Stimulated activated CD8-positive, alpha-beta memory T cell treated with anti-CD3 and anti-CD28 coated beads, Interleukin-7, amount 100 ng/mL, for 1 hour (primary cell): Measurements from ENCODE around the gene WHRN.

ENCODE experiments used
- DNase-seq, 2 donors: peaks; one replicate each; pipeline ENCODE4 v3.0.0-alpha.2; 2020; ENCODE audit warnings: low read depth in 2 of 2

Gene WHRN

DNA sequence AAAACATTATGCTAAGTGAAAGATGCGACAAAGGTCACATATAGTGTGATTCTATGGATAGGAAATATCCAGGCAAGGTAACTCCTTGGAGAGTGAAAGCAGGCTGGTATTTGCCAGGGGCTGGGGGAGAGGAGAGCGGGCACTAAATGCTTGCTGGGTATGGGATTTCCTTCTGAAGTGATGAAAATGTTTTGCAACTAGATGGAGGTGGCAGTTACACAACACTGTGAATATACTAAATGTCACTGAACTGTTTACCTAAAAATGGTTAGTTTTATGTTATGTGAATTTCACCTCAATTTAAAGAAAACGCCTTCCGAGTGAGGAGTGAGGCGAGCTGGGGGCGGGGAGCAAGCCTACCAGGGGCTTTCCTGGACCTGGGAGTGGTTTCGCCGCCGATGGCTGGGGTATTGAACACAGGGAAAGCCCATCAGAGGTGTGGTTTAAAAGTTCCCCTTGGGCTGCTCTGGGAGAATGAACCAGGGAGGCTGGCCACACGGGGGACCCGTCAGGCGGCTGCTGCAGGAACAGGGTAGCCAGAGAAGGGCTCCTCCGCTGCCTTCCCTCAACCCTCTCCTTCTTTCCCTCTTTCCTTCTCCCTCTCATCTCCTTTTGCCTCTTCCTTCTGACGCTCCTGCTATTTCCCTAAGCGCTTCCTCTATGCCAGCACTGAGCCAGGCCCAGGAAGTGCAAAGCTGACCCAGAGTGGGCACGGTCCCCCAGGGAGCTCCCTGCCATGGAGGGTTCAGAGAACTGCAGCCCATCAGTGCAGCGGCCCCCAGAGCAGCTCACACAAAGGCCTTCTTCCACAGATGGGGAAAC is 122.4 kb downstream of the WHRN start:
- DNase-seq, result peak in 1 of 2 donors; percentile 40

- no peak for DNase-seq
These were observed 126.4 kb downstream of the WHRN start for GRCh38 chr9:114378883-114379282.

GRCh38 chr9:114378016-114378415 is 127.3 kb downstream of the WHRN start:
- DNase-seq, result no peak

- no peak for DNase-seq
These were observed 128.5 kb downstream of the WHRN start for GRCh38 chr9:114376586-114377445.

DNA sequence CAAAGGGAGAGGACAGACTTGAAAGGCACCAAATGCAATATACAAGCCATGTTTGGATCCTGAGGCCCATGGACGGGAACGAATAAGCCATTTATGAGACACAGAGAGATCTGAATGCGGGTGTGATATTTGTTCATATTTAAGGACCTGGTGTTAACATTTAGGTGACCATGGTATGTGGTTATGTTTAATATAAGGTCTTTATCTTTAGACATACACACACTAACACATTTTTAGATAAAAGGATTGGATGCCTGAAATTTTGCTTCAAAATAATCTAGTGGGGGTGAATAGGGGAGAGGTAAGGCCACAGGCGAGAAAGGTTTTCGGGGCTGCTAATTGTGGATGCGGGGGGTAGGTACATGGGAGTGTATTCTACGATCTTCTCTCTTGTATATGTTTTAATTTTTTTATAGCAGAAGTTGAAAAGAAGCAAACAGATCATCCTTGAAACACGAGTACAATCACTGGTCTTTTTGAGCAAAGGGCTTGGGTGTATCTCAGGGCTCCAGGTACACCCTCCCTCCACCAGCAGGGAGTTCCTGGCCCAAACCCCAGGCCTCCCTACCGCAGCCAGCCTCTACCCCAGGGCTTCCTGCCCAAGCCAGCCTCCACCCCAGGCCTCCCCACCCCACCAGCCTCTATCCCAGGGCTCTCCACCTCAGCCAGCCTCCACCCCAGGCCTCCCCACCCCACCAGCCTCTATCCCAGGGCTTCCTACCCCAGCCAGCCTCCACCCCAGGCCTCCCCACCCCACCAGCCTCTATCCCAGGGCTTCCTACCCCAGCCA is 129.7 kb downstream of the WHRN start:
- no peak for DNase-seq

DNA sequence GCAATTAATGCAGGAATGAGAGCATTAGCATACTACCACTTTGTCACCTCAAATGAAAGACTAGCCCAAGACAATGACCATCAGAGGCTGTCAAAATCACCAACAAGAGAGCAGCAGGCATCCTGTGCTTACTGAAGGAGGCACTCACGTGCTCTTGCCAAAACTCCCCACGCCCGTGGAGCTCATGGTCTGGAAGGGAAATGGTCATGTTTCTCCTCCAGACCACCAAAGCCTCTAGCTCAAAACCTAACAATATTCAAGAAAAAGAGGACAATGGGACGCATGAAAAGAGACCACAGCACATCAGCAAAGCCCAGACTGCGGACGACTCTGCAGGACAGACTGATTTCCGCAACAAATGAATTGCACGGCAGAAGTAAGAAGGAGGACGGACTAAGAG is 130.3 kb downstream of the WHRN start:
- no peak for DNase-seq

GRCh38 chr9:114373960-114374730 is 131.1 kb downstream of the WHRN start:
- DNase-seq, result no peak

DNA sequence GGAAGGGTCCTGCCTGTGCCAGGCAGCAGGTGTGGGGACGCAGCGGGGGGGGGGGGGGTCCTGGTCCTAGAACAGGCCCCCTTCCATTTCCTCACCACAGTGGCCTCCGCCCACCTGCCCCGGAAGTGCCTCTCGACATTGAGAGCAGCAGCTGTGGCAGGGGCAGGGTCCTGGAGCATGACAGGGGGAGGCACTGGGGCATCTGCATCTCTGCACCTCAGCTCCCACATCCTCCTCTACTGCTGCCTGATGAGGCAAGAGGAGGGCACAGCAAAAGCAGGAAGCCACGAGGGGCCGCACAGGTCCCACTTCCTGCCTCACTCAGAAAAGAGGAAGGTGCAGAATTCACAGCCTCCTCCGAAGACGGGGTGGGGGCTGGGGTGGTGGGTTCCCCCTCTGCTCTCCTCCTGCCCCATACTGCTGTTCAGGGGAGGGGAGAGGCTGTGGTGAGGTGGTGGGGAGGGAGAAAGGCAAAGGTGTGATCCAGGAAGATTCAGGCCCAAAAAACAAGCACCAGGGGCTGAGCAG is 132.3 kb downstream of the WHRN start:
- DNase-seq, result peak; percentile 62

DNA sequence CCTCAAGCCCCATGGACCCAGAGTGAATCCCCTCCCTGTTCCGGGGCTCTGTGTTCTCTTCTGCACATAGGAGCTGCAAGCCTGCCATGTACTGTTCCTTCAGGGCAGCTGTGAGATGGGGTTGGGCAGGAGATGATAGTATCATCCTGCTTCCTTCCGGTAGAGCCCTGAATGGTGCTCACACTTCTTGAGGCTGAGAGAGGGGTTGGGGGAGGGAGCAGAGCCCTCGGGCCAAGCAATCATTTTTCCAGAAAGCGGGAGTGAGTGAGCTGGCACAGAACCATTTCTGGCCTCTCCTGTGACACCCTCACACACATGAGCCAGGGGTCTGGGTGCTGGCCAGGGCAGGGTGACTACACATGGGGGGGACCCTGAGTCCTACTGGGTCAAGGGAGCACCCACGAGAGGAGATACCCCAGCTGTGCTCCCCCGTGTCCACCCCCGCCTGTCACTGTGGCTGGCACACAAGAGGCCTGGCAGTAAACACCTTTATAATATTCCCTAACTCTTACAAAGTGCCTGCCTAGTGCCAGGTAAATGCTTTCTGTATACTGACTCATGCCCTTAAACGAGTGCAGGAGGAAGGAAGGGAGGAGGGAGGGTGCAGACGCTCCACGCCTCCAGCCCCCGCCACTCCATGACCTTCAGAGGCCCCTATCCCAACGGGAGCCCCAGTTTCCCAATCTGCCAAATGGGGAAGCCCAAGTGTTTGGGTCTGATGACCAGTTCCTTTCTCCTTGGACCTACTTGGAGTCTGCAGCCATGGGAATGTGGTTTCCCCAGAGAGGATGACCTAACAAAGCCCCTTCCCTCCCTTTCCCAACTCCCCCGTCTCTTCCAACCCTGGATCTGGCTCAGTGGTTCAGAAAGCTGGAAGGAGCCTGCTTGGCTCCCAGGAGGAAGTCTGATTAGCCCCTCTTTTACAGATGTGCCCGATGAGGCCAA is 133.0 kb downstream of the WHRN start:
- no peak for DNase-seq

- no peak for DNase-seq
These were observed 133.8 kb downstream of the WHRN start for GRCh38 chr9:114371343-114371944.

DNA sequence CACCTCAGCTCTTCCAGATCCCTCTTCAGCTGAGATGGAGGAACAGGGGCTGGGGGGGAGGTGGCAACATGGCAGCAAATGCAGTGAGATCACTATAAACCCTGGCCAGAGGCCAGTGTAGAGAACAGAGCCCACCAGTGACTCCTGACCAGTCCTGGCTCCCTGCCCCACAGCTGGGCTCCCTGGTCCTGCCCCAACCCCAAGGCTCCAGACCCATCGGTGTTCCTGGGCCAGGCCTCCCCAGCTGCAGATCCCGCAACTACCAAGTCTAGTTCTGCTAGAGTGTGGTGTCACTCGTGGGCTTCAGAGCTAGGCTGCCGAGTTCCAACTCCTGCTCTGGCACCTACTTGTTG is 134.3 kb downstream of the WHRN start:
- DNase-seq, result no peak

DNA sequence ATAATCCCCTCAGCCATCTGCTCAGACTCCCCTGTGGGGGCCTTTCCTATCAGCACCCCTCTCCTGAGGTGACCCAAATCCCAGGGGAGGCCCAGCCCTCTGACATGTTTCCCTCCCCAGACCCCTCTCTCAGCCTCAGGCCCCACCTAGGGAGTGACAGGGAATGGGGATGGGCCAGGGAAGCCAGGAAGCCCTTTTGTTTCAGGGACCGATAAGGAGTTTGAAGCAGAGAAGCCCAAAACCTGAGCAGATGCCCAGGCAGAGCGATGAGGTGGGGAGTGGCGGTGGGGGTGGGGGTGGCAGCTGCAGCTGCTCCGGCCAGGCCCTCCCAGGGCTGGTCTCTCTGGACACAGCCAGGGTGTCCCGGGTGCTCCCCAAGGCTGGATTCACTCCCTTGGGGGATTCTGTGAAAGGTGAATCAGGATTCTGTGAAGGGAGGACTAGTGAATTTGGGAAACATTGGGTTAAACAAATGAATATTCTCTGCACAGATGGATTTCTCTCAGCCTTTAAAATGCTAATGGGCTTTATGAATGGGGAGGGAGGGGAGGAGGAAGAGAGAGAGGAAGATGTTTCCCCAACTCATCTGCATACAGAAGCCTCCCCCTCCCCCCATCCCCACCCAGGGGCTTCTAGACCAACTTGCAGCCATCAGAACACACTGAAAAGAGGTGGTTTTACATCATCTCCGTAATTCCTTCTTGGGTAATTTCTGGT is 134.9 kb downstream of the WHRN start:
- DNase-seq, result no peak

- no peak for DNase-seq
These were observed 135.8 kb downstream of the WHRN start for GRCh38 chr9:114369216-114370130.

- no peak for DNase-seq
These were observed 137.3 kb downstream of the WHRN start for GRCh38 chr9:114367772-114368569.

GRCh38 chr9:114367366-114367765 is 137.9 kb downstream of the WHRN start:
- DNase-seq, result no peak

- no peak for DNase-seq
These were observed 138.7 kb downstream of the WHRN start for GRCh38 chr9:114366334-114367128.
